Myometrial cell (primary cell): Measurements from ENCODE around the gene CEP170B. TPM values are rescaled to one million over a fixed set of nuclear protein-coding genes. Genes with fewer than 3 reads are reported as not detected.

Experiments
- total RNA-seq: library from RNA; depleted of rRNA; stranded (reverse); fragments of >200 nt; gene quantifications from 2 replicates; pipeline ENCODE4 v1.2.3, GENCODE V29; 2015

CEP170B gene
- total RNA-seq: 19.6 and 21.4 TPM in 2 replicates

GRCh38 chr14:104865081-104865630 is at the start of gene CEP170B:
CEP170B (plus strand) TSS chr14:104865268; CDS start chr14:104868451, 3,183 bp downstream.

DNA sequence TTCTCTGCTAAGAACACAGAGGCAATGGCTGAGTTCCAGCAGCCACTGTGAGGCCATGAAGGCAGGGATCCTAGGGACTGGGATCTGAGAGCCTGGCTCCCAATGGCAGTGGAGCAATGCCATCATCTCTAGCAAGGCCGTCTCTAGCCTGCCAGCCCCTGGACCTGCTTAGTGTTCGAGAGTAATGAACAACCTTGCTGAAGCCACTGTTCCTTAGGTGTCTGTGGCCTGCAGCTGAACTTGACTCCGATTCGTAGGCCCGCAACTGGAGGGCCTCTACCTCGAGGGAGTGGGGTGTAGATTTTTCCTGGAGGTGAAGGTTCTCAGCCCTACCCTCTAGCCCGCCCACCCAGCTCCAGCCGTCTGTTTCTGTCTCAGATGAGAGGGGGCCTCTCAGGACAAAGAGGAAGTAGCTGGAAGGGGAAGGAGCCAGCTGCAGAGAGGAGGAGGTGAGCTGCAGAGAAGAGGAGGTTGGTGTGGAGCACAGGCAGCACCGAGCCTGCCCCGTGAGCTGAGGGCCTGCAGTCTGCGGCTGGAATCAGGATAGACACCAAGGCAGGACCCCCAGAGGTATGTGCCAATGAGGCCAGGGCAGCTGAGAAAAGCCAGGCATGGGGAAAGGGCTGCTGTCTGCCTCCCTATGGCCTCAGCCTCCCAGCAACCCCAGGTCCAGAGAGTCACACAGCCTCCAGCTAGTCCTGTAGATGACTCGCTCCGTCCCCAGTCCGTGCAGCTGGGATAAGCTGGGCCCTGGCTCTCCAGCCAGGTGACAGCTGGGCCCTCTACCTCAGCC is 59.5 kb downstream of the CEP170B start, which contains the start of gene PLD4:
PLD4 (plus strand) TSS at position 459 of the 793 bp plus-strand sequence. CDS start 2,262 bp downstream, outside the sequence.

Other genes starting within 250 kb of the CEP170B start
- 50.9 and 69.5 TPM in 2 replicates for gene INF2, start 175.7 kb upstream of the CEP170B start, total RNA-seq
- gene ADSS1, start 141.0 kb upstream of the CEP170B start, total RNA-seq: 0.35 and 0.58 TPM in 2 replicates
- gene SIVA1, start 112.1 kb upstream of the CEP170B start, total RNA-seq: 145 and 384 TPM in 2 replicates
- gene AKT1, start 69.5 kb upstream of the CEP170B start, total RNA-seq: 160 and 169 TPM in 2 replicates
- gene ZBTB42, start 64.2 kb upstream of the CEP170B start, total RNA-seq: 1.6 and 2.3 TPM in 2 replicates
- gene PLD4, start 59.6 kb downstream of the CEP170B start, total RNA-seq: not detected in 2 replicates
- gene AHNAK2, start 113.1 kb downstream of the CEP170B start, total RNA-seq: 22.5 and 26.1 TPM in 2 replicates
- 5.2 and 8.3 TPM in 2 replicates for gene CLBA1, start 120.5 kb downstream of the CEP170B start, total RNA-seq
- gene CDCA4, start 155.8 kb downstream of the CEP170B start, total RNA-seq: 20.5 and 22.7 TPM in 2 replicates
- not detected in 2 replicates for gene GPR132, start 200.2 kb downstream of the CEP170B start, total RNA-seq